CD4-positive, alpha-beta memory T cell (primary cell): ENCODE results near the gene CLHC1. TPM values are rescaled to one million over a fixed set of nuclear protein-coding genes. Genes with fewer than 3 reads are reported as not detected.
A peak's percentile ranks its signal among the peaks of the same experiment; 100 is the strongest.

ENCODE experiments used
- CTCF ChIA-PET: fragments of 350-600 bp; sonication (Branson Sonifier 250); formaldehyde crosslinking; loops from one replicate; lab custom pipeline; 2021; ENCODE audit warnings: inconsistent platforms; ENCODE audit not compliant: partially characterized antibody; lab: Charles Lee
- POLR2A ChIA-PET: fragments of 350-600 bp; sonication (Branson Sonifier 250); formaldehyde crosslinking; loops from one replicate; lab custom pipeline; 2021; ENCODE audit not compliant: partially characterized antibody; lab: Charles Lee
- DNase-seq, 5 donors: peaks; one replicate each; pipeline versions ENCODE4 v3.0.0 to v3.0.0-alpha.2; 2020 to 2022; ENCODE audit warnings: mixed read lengths in 1 of 5
- H3K27ac ChIP-seq: one replicate; pipeline ENCODE4 v1.7.0; 2013; ENCODE audit warnings: low read depth, low read length
- H3K27me3 ChIP-seq: 2 replicates; pipeline ENCODE4 v1.7.0; 2013; ENCODE audit warnings: mild to moderate bottlenecking, low read length, moderate library complexity; ENCODE audit not compliant: insufficient read depth
- H3K36me3 ChIP-seq: 2 replicates; pipeline ENCODE4 v1.7.0; 2013; ENCODE audit warnings: mild to moderate bottlenecking, low read length, moderate library complexity; ENCODE audit not compliant: insufficient read depth
- H3K4me1 ChIP-seq: 2 replicates; pipeline ENCODE4 v1.7.0; 2013; ENCODE audit warnings: mild to moderate bottlenecking, low read length, moderate library complexity; ENCODE audit not compliant: insufficient read depth
- H3K4me3 ChIP-seq, 2 donors: one replicate each; pipeline ENCODE4 v1.7.0; 2013; ENCODE audit warnings: low read length in 2 of 2, mild to moderate bottlenecking in 1 of 2
- H3K9me3 ChIP-seq, 2 donors: one replicate each; pipeline ENCODE4 v1.7.0; 2013; ENCODE audit warnings: low read length in 2 of 2, control low read depth in 1 of 2; ENCODE audit not compliant: control insufficient read depth in 1 of 2
- H3K27ac Mint-ChIP-seq, 7 donors: one replicate each; pipeline ENCODE4 v1.8.0; 2020 to 2021; ENCODE audit warnings: mixed read lengths in 7 of 7, mild to moderate bottlenecking in 6 of 7, inconsistent platforms in 3 of 7, moderate library complexity in 3 of 7
- H3K27me3 Mint-ChIP-seq, 2 donors: one replicate each; pipeline ENCODE4 v1.8.0; 2020 to 2021; ENCODE audit warnings: mixed read lengths in 2 of 2
- H3K36me3 Mint-ChIP-seq, 2 donors: one replicate each; pipeline ENCODE4 v1.8.0; 2020 to 2021; ENCODE audit warnings: mixed read lengths in 2 of 2, inconsistent platforms in 1 of 2, mild to moderate bottlenecking in 1 of 2
- H3K4me1 Mint-ChIP-seq, 4 donors: one replicate each; pipeline ENCODE4 v1.8.0; 2020 to 2021; ENCODE audit warnings: mixed read lengths in 4 of 4, mild to moderate bottlenecking in 1 of 4
- H3K4me3 Mint-ChIP-seq, 8 donors: one replicate each; pipeline ENCODE4 v1.8.0; 2020 to 2021; ENCODE audit warnings: mixed read lengths in 8 of 8, mild to moderate bottlenecking in 7 of 8, moderate library complexity in 6 of 8, inconsistent platforms in 3 of 8
- H3K9me3 Mint-ChIP-seq, 8 donors: one replicate each; pipeline ENCODE4 v1.8.0; 2020 to 2021; ENCODE audit warnings: mixed read lengths in 8 of 8, mild to moderate bottlenecking in 5 of 8, inconsistent platforms in 3 of 8, moderate library complexity in 1 of 8
- intact Hi-C: fragments of 100-400 bp; cut with micrococcal nuclease; formaldehyde crosslinking; loops from one replicate; pipeline ENCODE4 v1.15.1; 2023
- polyA plus RNA-seq, 2 donors: library from polyadenylated mRNA; unstranded; fragments of 300-500 nt; fragmentation: Illumina TruSeq; gene quantifications; one replicate each; pipeline ENCODE4 v1.2.3, GENCODE V29; 2021
- total RNA-seq, 2 experiments: library from RNA; stranded (reverse); gene quantifications; one replicate each; pipeline ENCODE4 v1.2.3, GENCODE V29; 2021

The CLHC1 gene
- total and polyA plus RNA-seq, 4 experiments from 2014 or later = 1.0 to 14.2 (median 7.5) TPM

- intact Hi-C loops = no loop called here
- no peak for DNase-seq
- H3K27me3 Mint-ChIP-seq = no peaks in the 10 kb centered on the region
- Histone ChIP-seq H3K4me1 (no peaks in the 10 kb centered on the region), H3K27ac (no peak overlapping the region), H3K9me3 (no peaks in the 10 kb centered on the region), H3K36me3 (no peaks in the 10 kb centered on the region), H3K27me3 (no peaks in the 10 kb centered on the region), H3K4me3 (no peak overlapping the region)
- CTCF ChIA-PET = interaction anchor here (1.1 kb wide), 1 partner anchor 9 kb away, joined by 5 read pairs; no protein-coding TSS in a partner anchor
- POLR2A ChIA-PET = no interaction called here
- H3K36me3 Mint-ChIP-seq = no peaks in the 10 kb centered on the region
- H3K4me3 Mint-ChIP-seq = no peak overlapping the region
- no peak overlapping the region for H3K27ac Mint-ChIP-seq
- H3K9me3 Mint-ChIP-seq = no peaks in the 10 kb centered on the region
- peaks cover 2 to 8% (median 7%) of the 10 kb centered on the region in 4 donors for H3K4me1 Mint-ChIP-seq
These were observed 72.3 kb downstream of the CLHC1 start for GRCh38 chr2:55159752-55160151.

DNA sequence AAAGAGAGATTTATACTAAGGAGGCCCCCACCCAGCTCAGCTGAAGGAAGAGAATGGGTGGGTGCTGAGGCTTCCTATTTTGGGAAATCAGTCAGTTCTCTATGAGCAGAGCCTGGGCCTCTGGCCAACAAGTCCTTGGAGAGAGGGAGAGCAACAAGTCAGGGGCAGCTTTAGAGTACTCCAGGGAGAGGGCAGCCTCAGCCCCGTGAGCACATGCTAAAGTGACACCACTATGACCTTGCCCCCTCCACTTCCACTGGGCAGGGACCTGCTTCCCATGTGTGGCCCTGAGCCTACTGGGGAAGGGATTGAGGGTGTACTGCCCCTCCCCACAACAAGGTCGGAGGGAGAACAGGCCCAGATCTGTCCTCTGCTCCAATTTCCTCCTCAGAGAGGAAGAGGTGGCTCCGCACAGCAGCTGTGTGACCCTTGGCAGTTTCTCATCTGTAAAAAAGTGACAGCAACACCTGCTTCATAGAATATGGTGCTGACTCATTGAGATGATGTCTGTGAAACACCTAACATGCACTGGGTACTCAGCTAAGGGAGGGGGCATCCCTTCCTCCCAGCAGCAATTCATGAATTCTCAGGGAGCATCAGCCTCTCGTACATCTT lies 72.9 kb downstream of the CLHC1 start:
- Histone ChIP-seq H3K9me3 (no peaks in the 10 kb centered on the region), H3K27ac (no peak overlapping the region), H3K36me3 (no peaks in the 10 kb centered on the region), H3K4me1 (no peaks in the 10 kb centered on the region), H3K4me3 (no peak overlapping the region), H3K27me3 (no peaks in the 10 kb centered on the region)
- DNase-seq = no peak
- Mint-ChIP-seq H3K36me3 (no peaks in the 10 kb centered on the region), H3K27ac (no peak overlapping the region), H3K4me1 (peaks cover 2 to 8% (median 7%) of the 10 kb centered on the region in 4 donors), H3K27me3 (no peaks in the 10 kb centered on the region), H3K4me3 (no peak overlapping the region), H3K9me3 (no peaks in the 10 kb centered on the region)
- ChIA-PET POLR2A (no interaction called here), CTCF (interaction anchor here (1.1 kb wide), 1 partner anchor 9 kb away, joined by 5 read pairs; no protein-coding TSS in a partner anchor)
- intact Hi-C loops = no loop called here

DNA sequence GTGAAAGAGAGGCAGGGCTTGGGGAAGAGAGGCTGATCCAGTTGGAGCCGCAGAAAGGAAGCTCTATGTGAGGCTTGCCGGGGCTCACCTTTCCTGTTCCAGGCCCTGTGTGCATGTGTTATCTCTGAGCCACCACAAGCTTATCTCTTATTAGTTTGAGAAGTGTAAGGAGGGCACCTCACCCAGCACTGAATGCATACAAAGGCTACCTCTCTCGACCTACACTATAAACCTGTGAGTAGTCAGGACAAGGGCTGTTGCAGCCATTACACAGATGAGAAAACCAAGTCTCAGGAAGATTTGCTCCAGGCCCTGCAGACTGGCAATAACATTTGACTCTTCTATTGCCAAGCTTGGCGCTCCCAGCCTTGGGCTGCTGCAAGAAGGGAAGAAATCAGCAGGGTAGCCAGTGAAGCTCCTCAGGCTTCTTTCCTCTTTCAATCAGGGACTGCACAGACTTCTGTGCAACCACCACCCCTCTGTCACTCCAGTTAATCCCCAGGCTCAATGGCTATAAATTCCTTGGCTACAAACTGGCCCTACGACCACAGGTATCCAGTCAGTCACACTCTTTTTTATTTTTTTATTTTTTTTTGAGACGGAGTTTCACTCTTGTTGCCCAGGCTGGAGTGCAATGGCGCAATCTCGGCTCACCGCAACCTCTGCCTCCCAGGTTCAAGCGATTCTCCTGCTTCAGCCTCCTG lies 73.8 kb downstream of the CLHC1 start:
- Histone ChIP-seq H3K4me3 (no peak overlapping the region), H3K4me1 (no peaks in the 10 kb centered on the region), H3K36me3 (no peaks in the 10 kb centered on the region), H3K9me3 (no peaks in the 10 kb centered on the region), H3K27me3 (no peaks in the 10 kb centered on the region), H3K27ac (no peak overlapping the region)
- peaks cover 2 to 8% (median 7%) of the 10 kb centered on the region in 4 donors for H3K4me1 Mint-ChIP-seq
- intact Hi-C loops = no loop called here
- H3K36me3 Mint-ChIP-seq = no peaks in the 10 kb centered on the region
- H3K9me3 Mint-ChIP-seq = no peaks in the 10 kb centered on the region
- no peak for DNase-seq
- ChIA-PET POLR2A (no interaction called here), CTCF (interaction anchor here (0.9 to 1.9 kb wide), 3 partner anchors 16 to 143 kb away, joined by 3 to 4 read pairs (median 4); no protein-coding TSS in a partner anchor)
- H3K4me3 Mint-ChIP-seq = no peak overlapping the region
- H3K27me3 Mint-ChIP-seq = no peaks in the 10 kb centered on the region
- peak overlapping the region in 1 of 7 donors; percentile 4 for H3K27ac Mint-ChIP-seq

- no peaks in the 10 kb centered on the region for H3K36me3 ChIP-seq
- no peaks in the 10 kb centered on the region for H3K27me3 ChIP-seq
- no peak overlapping the region for H3K27ac ChIP-seq
- Mint-ChIP-seq H3K36me3 (no peaks in the 10 kb centered on the region), H3K27me3 (no peaks in the 10 kb centered on the region), H3K4me3 (no peak overlapping the region), H3K9me3 (no peaks in the 10 kb centered on the region), H3K4me1 (peaks cover 2 to 8% (median 7%) of the 10 kb centered on the region in 4 donors), H3K27ac (peak overlapping the region in 1 of 7 donors; percentile 35)
- H3K4me3 ChIP-seq = no peak overlapping the region
- H3K4me1 ChIP-seq = no peaks in the 10 kb centered on the region
- H3K9me3 ChIP-seq = no peaks in the 10 kb centered on the region
- no peak for DNase-seq
- CTCF ChIA-PET = interaction anchor here (1.2 to 1.9 kb wide), 2 partner anchors 19 to 143 kb away, joined by 4 read pairs; no protein-coding TSS in a partner anchor
- intact Hi-C loops = no loop called here
- POLR2A ChIA-PET = no interaction called here
These were observed 74.6 kb downstream of the CLHC1 start for GRCh38 chr2:55157474-55157884.

DNA sequence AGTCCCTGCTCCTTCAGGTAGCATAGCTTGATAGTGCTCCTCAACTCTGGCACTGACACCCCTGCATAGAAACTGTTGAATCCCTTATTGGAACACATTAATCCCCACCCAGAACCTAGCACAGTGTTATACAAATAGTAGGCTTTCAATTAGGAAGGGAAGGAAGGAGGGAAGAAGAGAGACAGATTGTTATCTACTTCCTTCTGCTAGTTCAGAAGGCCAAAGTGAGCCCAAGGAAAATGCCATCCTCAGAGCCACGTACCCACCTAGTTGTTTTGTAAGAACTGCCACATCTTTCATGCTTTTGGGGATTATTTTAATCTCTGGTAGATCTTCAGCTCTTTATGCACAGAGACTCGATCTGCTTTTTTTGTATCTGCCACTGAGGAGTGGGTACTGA lies 75.1 kb downstream of the CLHC1 start:
- Mint-ChIP-seq H3K4me1 (peaks cover 2 to 8% (median 7%) of the 10 kb centered on the region in 4 donors), H3K27ac (peak overlapping the region in 1 of 7 donors; percentile 35), H3K27me3 (no peaks in the 10 kb centered on the region), H3K4me3 (no peak overlapping the region), H3K9me3 (no peaks in the 10 kb centered on the region), H3K36me3 (no peaks in the 10 kb centered on the region)
- Histone ChIP-seq H3K36me3 (no peaks in the 10 kb centered on the region), H3K4me3 (no peak overlapping the region), H3K9me3 (no peaks in the 10 kb centered on the region), H3K27me3 (no peaks in the 10 kb centered on the region), H3K4me1 (no peaks in the 10 kb centered on the region), H3K27ac (no peak overlapping the region)
- intact Hi-C loops = no loop called here
- ChIA-PET CTCF (interaction anchor here (1.9 kb wide), 1 partner anchor 142 kb away, joined by 4 read pairs; no protein-coding TSS in a partner anchor), POLR2A (no interaction called here)
- DNase-seq = no peak

DNA sequence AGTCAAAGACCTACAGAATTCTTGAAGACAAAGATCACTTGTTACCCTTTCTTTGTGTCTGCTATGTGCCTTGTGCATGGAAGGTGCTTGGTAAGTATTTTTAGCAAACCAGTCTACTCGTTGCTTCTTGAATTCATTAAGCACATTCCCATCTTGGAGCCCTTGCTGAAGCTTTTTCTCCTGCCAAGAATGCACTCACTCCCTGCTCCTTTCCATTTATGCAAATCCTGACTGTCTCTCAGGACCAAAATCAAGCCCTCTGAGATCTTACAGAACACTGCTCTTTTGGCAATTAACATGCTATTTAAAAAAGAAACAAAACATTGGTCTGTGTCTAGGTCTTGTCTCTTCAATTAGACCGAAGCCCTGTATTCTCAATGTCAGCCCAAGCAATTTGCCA lies 75.8 kb downstream of the CLHC1 start:
- no peaks in the 10 kb centered on the region for H3K4me1 ChIP-seq
- CTCF ChIA-PET = no interaction called here
- H3K36me3 Mint-ChIP-seq = no peaks in the 10 kb centered on the region

DNA sequence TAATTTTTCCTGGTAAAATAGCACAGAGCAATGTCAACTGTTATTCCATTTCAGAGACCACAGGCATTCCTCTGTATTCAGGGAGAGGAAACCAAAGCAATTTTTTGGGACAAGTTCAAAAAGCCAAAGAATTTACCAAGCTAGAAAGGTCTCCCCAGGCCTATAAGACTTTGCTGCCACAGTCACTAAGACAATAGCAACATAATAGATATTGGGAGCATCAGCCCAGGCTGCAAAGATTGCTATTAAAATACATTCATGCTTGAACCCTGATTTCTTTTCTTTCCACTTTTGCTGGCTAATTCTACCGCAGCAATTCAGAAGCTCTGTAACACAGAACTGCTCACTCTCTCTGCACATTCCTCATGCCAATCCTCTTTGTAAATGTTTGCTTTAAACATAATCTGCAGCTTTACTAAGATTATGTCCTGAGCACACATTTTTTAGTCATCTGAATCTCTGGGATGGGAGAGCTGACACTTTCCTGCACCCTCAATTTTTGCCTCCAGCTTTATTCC lies 76.3 kb downstream of the CLHC1 start:
- POLR2A ChIA-PET = no interaction called here
- H3K27me3 Mint-ChIP-seq = no peaks in the 10 kb centered on the region

More for the DNA sequence above, 75.8 kb downstream of the CLHC1 start:
- Histone ChIP-seq H3K27me3 (no peaks in the 10 kb centered on the region), H3K4me3 (no peak overlapping the region), H3K27ac (no peak overlapping the region), H3K36me3 (no peaks in the 10 kb centered on the region), H3K9me3 (no peaks in the 10 kb centered on the region)
- Mint-ChIP-seq H3K27me3 (no peaks in the 10 kb centered on the region), H3K27ac (no peak overlapping the region), H3K4me3 (no peak overlapping the region), H3K4me1 (peaks cover 2 to 8% (median 7%) of the 10 kb centered on the region in 4 donors), H3K9me3 (no peaks in the 10 kb centered on the region)
- intact Hi-C loops = no loop called here
- DNase-seq = no peak
- POLR2A ChIA-PET = no interaction called here

More for the DNA sequence above, 76.3 kb downstream of the CLHC1 start:
- no peak overlapping the region for H3K4me3 ChIP-seq
- H3K27ac Mint-ChIP-seq = no peak overlapping the region
- no peak for DNase-seq
- H3K27ac ChIP-seq = no peak overlapping the region
- no peaks in the 10 kb centered on the region for H3K4me1 ChIP-seq
- no peaks in the 10 kb centered on the region for H3K9me3 Mint-ChIP-seq
- H3K36me3 ChIP-seq = no peaks in the 10 kb centered on the region
- intact Hi-C loops = no loop called here
- no peaks in the 10 kb centered on the region for H3K9me3 ChIP-seq
- H3K27me3 ChIP-seq = no peaks in the 10 kb centered on the region
- peaks cover 2 to 8% (median 7%) of the 10 kb centered on the region in 4 donors for H3K4me1 Mint-ChIP-seq
- CTCF ChIA-PET = no interaction called here
- H3K36me3 Mint-ChIP-seq = no peaks in the 10 kb centered on the region
- H3K4me3 Mint-ChIP-seq = no peak overlapping the region
